DOHH2 (cell line): ENCODE measurements around the gene KANSL3.

Source experiments
- CTCF ChIP-seq: fragments of 200-600 bp; sonication (generic); IDR thresholded peaks from one replicate; pipeline ENCODE4 v1.5.1; 2014; ENCODE audit warnings: antibody characterized with exemption, mild to moderate bottlenecking, low read depth, low read length; ENCODE audit not compliant: poor library complexity, severe bottlenecking
- EZH2phosphoT487 ChIP-seq: fragments of 200-600 bp; sonication (generic); IDR thresholded peaks from 2 replicates; pipeline ENCODE4 v1.6.1; 2017; ENCODE audit warnings: borderline replicate concordance, mild to moderate bottlenecking, antibody characterized with exemption, low read length, moderate library complexity, mixed read lengths

- TF ChIP-seq CTCF (no peak), EZH2phosphoT487 (no peak)
Observed at GRCh38 chr2:96565111-96565510, 73.0 kb downstream of the KANSL3 start.
